CD4-positive, alpha-beta memory T cell (primary cell): ENCODE data around the gene MCTP2. TPM values are rescaled to one million over a fixed set of nuclear protein-coding genes. Genes with fewer than 3 reads are reported as not detected.

Experiments used
- CTCF ChIA-PET: fragments of 350-600 bp; sonication (Branson Sonifier 250); formaldehyde crosslinking; loops from one replicate; lab custom pipeline; 2021; ENCODE audit warnings: inconsistent platforms; ENCODE audit not compliant: partially characterized antibody; lab: Charles Lee
- POLR2A ChIA-PET: fragments of 350-600 bp; sonication (Branson Sonifier 250); formaldehyde crosslinking; loops from one replicate; lab custom pipeline; 2021; ENCODE audit not compliant: partially characterized antibody; lab: Charles Lee
- DNase-seq, 5 donors: peaks; one replicate each; pipeline versions ENCODE4 v3.0.0 to v3.0.0-alpha.2; 2020 to 2022; ENCODE audit warnings: mixed read lengths in 1 of 5
- H3K27ac ChIP-seq: one replicate; pipeline ENCODE4 v1.7.0; 2013; ENCODE audit warnings: low read depth, low read length
- H3K27me3 ChIP-seq: 2 replicates; pipeline ENCODE4 v1.7.0; 2013; ENCODE audit warnings: mild to moderate bottlenecking, low read length, moderate library complexity; ENCODE audit not compliant: insufficient read depth
- H3K36me3 ChIP-seq: 2 replicates; pipeline ENCODE4 v1.7.0; 2013; ENCODE audit warnings: mild to moderate bottlenecking, low read length, moderate library complexity; ENCODE audit not compliant: insufficient read depth
- H3K4me1 ChIP-seq: 2 replicates; pipeline ENCODE4 v1.7.0; 2013; ENCODE audit warnings: mild to moderate bottlenecking, low read length, moderate library complexity; ENCODE audit not compliant: insufficient read depth
- H3K4me3 ChIP-seq, 2 donors: one replicate each; pipeline ENCODE4 v1.7.0; 2013; ENCODE audit warnings: low read length in 2 of 2, mild to moderate bottlenecking in 1 of 2
- H3K9me3 ChIP-seq, 2 donors: one replicate each; pipeline ENCODE4 v1.7.0; 2013; ENCODE audit warnings: low read length in 2 of 2, control low read depth in 1 of 2; ENCODE audit not compliant: control insufficient read depth in 1 of 2
- H3K27ac Mint-ChIP-seq, 7 donors: one replicate each; pipeline ENCODE4 v1.8.0; 2020 to 2021; ENCODE audit warnings: mixed read lengths in 7 of 7, mild to moderate bottlenecking in 6 of 7, inconsistent platforms in 3 of 7, moderate library complexity in 3 of 7
- H3K27me3 Mint-ChIP-seq, 2 donors: one replicate each; pipeline ENCODE4 v1.8.0; 2020 to 2021; ENCODE audit warnings: mixed read lengths in 2 of 2
- H3K36me3 Mint-ChIP-seq, 2 donors: one replicate each; pipeline ENCODE4 v1.8.0; 2020 to 2021; ENCODE audit warnings: mixed read lengths in 2 of 2, inconsistent platforms in 1 of 2, mild to moderate bottlenecking in 1 of 2
- H3K4me1 Mint-ChIP-seq, 4 donors: one replicate each; pipeline ENCODE4 v1.8.0; 2020 to 2021; ENCODE audit warnings: mixed read lengths in 4 of 4, mild to moderate bottlenecking in 1 of 4
- H3K4me3 Mint-ChIP-seq, 8 donors: one replicate each; pipeline ENCODE4 v1.8.0; 2020 to 2021; ENCODE audit warnings: mixed read lengths in 8 of 8, mild to moderate bottlenecking in 7 of 8, moderate library complexity in 6 of 8, inconsistent platforms in 3 of 8
- H3K9me3 Mint-ChIP-seq, 8 donors: one replicate each; pipeline ENCODE4 v1.8.0; 2020 to 2021; ENCODE audit warnings: mixed read lengths in 8 of 8, mild to moderate bottlenecking in 5 of 8, inconsistent platforms in 3 of 8, moderate library complexity in 1 of 8
- intact Hi-C: fragments of 100-400 bp; cut with micrococcal nuclease; formaldehyde crosslinking; loops from one replicate; pipeline ENCODE4 v1.15.1; 2023
- polyA plus RNA-seq, 2 donors: library from polyadenylated mRNA; unstranded; fragments of 300-500 nt; fragmentation: Illumina TruSeq; gene quantifications; one replicate each; pipeline ENCODE4 v1.2.3, GENCODE V29; 2021
- total RNA-seq, 2 experiments: library from RNA; stranded (reverse); gene quantifications; one replicate each; pipeline ENCODE4 v1.2.3, GENCODE V29; 2021

The MCTP2 gene
- total and polyA plus RNA-seq, 4 experiments from 2014 or later = 2.0 to 19.6 (median 11.8) TPM

DNA sequence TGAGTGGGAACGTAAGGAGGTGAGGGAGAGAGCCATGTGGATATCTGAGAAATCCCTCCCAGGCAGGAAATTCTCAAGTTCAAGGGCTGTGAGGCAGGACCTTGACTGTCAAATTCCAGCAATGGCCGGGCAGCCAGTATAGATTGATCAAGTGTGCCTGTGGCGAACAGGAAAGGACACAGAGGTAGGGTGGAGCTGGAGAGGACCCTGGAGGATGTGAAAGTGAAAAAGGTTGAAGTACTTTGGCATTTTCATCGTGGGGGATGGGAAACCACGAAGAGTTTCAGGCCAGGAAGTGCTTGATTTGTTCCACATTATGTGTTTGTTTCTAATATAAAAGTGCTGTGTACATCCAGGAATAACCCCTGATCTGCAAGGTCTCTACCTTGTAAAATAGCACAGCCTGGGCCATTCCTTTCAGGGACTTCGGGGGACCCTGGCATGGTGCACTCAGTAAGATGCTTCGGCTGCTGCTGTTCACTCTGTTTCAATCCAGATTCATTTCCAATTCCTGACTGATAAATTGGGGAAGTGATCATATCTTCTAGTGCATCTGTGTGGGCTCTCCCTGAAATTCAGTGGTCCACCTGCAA lies 156.6 kb downstream of the MCTP2 start:
- CTCF ChIA-PET = no interaction called here
- Histone ChIP-seq H3K27me3 (no peaks in the 10 kb centered on the region), H3K4me3 (no peak overlapping the region), H3K4me1 (peaks cover 13% of the 10 kb centered on the region), H3K36me3 (no peaks in the 10 kb centered on the region), H3K27ac (no peak overlapping the region), H3K9me3 (no peaks in the 10 kb centered on the region)
- POLR2A ChIA-PET = no interaction called here
- intact Hi-C loops = no loop called here
- no peak for DNase-seq
- Mint-ChIP-seq H3K4me1 (peaks cover 9 to 16% (median 14%) of the 10 kb centered on the region in 4 donors), H3K36me3 (peaks cover 18 to 40% of the 10 kb centered on the region in 2 donors), H3K9me3 (no peaks in the 10 kb centered on the region), H3K4me3 (no peak overlapping the region), H3K27me3 (no peaks in the 10 kb centered on the region), H3K27ac (peak overlapping the region in 4 of 7 donors; percentile 12 to 82 (median 61))

DNA sequence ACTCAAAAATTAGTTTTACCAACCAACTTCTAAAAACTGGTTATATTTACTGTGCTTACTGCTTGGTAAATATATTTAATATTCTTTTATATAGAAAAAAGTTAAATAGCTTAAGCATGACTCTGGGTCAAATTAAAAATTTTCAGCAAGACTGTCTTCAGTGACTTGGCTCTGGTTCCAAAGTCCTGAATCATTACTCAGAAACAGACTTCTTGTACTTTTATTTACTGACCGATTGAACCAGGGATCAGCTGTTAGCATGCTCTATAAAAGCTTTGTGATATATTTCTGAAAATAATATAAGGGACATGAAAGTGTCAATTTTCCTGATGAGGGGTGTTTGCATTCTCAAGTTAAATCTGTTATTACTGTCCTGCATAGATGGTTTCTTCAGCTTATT lies 164.3 kb downstream of the MCTP2 start:
- H3K27ac ChIP-seq = no peak overlapping the region
- POLR2A ChIA-PET = no interaction called here

DNA sequence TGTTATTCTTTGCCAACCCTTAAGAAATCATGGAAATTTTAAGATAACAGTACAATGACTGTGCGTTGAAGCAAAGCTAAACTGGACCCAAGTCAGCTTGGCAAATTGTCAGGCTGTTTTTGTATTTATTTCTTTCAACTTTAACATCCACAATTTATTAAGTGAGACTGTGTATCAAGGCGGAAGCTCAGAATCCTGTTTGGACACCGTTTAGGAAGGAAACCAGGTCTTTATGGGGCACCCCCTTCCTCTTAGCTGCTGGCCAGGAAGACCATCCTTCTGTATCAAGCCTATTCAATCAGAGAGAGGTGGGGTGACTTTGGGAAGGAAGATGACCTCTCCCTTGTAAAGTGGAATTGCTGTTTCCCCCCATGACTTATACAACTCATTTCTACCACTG lies 166.0 kb downstream of the MCTP2 start:
- Mint-ChIP-seq H3K27ac (no peak overlapping the region), H3K9me3 (no peaks in the 10 kb centered on the region), H3K36me3 (peaks cover 11 to 22% of the 10 kb centered on the region in 2 donors), H3K4me1 (no peaks in the 10 kb centered on the region), H3K27me3 (no peaks in the 10 kb centered on the region), H3K4me3 (no peak overlapping the region)
- Histone ChIP-seq H3K27ac (no peak overlapping the region), H3K36me3 (no peaks in the 10 kb centered on the region), H3K4me3 (no peak overlapping the region), H3K27me3 (no peaks in the 10 kb centered on the region), H3K9me3 (no peaks in the 10 kb centered on the region), H3K4me1 (no peaks in the 10 kb centered on the region)
- CTCF ChIA-PET = no interaction called here
- intact Hi-C loops = no loop called here
- POLR2A ChIA-PET = no interaction called here
- no peak for DNase-seq

More for the DNA sequence above, 164.3 kb downstream of the MCTP2 start:
- intact Hi-C loops = no loop called here
- Histone ChIP-seq H3K9me3 (no peaks in the 10 kb centered on the region), H3K4me1 (no peaks in the 10 kb centered on the region), H3K27me3 (no peaks in the 10 kb centered on the region), H3K4me3 (no peak overlapping the region), H3K36me3 (no peaks in the 10 kb centered on the region)
- Mint-ChIP-seq H3K4me1 (no peaks in the 10 kb centered on the region), H3K36me3 (peaks cover 9 to 18% of the 10 kb centered on the region in 2 donors), H3K27ac (no peak overlapping the region), H3K9me3 (no peaks in the 10 kb centered on the region), H3K27me3 (no peaks in the 10 kb centered on the region), H3K4me3 (no peak overlapping the region)
- CTCF ChIA-PET = no interaction called here
- DNase-seq = no peak

DNA sequence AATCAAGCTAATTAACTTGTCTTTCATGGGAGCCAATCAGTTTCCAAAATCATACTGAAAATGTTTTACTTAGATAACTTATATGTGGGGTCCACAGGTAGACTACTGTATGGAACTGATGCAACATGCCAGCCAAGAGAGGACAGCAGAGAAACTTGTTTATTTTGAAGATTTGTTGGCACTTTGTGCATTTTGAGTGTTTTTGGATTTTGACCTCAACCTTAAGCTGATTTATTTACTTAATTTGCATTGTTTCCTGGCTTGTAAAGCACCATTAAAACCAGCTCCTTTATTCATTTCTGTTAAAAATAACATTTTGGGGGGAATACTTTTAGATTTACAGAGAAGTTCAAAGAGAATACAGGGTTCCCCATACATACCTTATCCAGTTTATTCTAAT lies 166.6 kb downstream of the MCTP2 start:
- Mint-ChIP-seq H3K4me1 (no peaks in the 10 kb centered on the region), H3K27me3 (no peaks in the 10 kb centered on the region), H3K36me3 (peaks cover 17 to 25% of the 10 kb centered on the region in 2 donors), H3K27ac (no peak overlapping the region), H3K4me3 (no peak overlapping the region), H3K9me3 (no peaks in the 10 kb centered on the region)
- H3K36me3 ChIP-seq = no peaks in the 10 kb centered on the region
- DNase-seq = no peak
- H3K27ac ChIP-seq = no peak overlapping the region
- no peaks in the 10 kb centered on the region for H3K27me3 ChIP-seq
- intact Hi-C loops = no loop called here
- no peak overlapping the region for H3K4me3 ChIP-seq
- H3K9me3 ChIP-seq = no peaks in the 10 kb centered on the region
- POLR2A ChIA-PET = no interaction called here
- H3K4me1 ChIP-seq = no peaks in the 10 kb centered on the region
- CTCF ChIA-PET = no interaction called here

DNA sequence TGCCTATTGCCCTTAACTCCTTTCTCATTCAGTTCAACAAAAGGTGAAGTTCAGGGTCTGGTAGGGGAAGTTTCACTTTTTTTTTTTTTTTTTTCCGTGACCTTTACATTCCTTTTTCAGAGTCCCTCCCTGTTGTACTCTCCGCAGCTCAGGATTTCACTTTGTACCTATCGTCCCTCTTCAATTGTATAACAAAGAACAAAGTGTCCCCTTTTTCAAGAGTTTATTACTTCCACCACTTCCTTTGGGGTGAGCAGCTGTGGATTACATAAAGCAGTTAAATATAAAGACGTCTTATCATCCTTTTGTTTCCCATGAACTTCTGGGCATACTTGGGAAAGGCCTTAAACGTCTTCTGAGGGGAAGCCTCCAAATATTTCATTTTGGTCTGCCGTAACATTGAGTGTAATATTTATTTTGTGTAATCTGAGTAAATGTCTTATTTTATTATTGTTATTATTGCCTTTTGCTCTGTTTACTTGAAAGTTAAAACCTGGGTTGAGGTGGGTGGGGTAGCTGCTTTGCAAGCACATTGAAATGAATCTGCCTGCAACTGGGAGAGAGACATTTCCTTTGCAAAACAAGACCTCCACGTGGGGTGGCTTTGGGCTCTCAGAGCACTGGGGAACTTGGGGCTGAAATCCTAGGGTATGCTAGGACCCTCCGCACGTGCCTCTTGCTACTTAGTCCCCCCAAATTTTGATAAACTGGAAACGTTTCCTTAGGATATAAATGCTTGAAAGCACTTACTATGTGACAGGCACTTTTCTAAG lies 169.4 kb downstream of the MCTP2 start:
- Mint-ChIP-seq H3K27ac (no peak overlapping the region), H3K4me3 (no peak overlapping the region), H3K36me3 (peaks cover 19 to 43% of the 10 kb centered on the region in 2 donors), H3K4me1 (no peaks in the 10 kb centered on the region), H3K27me3 (no peaks in the 10 kb centered on the region), H3K9me3 (no peaks in the 10 kb centered on the region)
- Histone ChIP-seq H3K27me3 (no peaks in the 10 kb centered on the region), H3K4me1 (no peaks in the 10 kb centered on the region), H3K9me3 (no peaks in the 10 kb centered on the region), H3K36me3 (peaks cover 4% of the 10 kb centered on the region), H3K4me3 (no peak overlapping the region), H3K27ac (no peak overlapping the region)
- intact Hi-C loops = no loop called here
- ChIA-PET CTCF (no interaction called here), POLR2A (no interaction called here)
- no peak for DNase-seq

DNA sequence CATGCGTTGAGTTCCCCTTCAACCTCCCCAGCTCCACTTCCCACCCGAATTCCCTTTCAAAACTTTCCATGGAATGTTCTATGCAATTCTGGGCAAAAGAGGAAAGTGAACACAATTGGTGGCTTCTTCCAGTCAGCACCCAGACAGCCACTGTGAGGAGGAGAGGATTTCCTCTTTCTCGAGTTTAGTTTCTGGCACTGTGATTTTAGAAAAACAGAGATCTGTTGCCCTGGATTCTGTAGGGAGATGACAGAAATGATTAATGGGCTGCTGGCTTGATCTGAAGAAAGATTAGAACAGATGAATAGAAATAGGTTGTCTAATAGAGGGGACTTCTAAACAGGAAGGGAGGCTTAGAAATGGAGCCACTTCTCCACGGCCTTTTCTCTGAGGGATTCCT lies 172.0 kb downstream of the MCTP2 start:
- Histone ChIP-seq H3K36me3 (peaks cover 4% of the 10 kb centered on the region), H3K9me3 (no peaks in the 10 kb centered on the region), H3K27ac (no peak overlapping the region), H3K4me1 (no peaks in the 10 kb centered on the region), H3K27me3 (no peaks in the 10 kb centered on the region), H3K4me3 (no peak overlapping the region)
- no peaks in the 10 kb centered on the region for H3K27me3 Mint-ChIP-seq
- H3K9me3 Mint-ChIP-seq = no peaks in the 10 kb centered on the region
- intact Hi-C loops = no loop called here
- H3K27ac Mint-ChIP-seq = peak overlapping the region in 1 of 7 donors; percentile 42
- DNase-seq = no peak
- ChIA-PET CTCF (no interaction called here), POLR2A (no interaction called here)
- no peak overlapping the region for H3K4me3 Mint-ChIP-seq
- H3K36me3 Mint-ChIP-seq = peaks cover 19 to 49% of the 10 kb centered on the region in 2 donors
- H3K4me1 Mint-ChIP-seq = no peaks in the 10 kb centered on the region

DNA sequence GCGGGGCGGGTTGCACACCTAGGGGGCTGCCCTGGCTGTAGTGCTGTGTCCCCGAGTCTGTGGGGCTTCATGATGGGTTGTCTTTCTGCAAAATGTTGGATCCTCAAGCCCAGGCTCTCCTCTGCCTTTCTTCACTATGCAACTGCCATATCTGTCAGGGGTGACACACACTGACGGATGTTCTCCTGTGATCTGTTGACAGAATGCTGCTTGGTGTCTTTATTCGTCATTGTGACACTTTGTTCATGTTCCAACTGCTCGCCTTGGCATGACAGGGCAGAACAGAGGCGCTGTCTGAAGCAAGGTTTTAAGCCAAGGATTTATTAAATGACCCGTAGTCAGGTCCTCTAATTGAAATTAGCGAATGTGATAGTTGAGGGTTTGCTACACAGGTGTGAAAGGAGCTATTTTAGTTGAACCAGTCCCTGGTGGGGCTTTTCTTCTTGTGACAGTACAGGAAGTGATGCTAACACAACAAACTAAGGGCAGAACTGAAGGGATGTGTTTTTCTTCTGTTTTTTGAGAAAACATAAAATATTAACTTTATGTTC lies 173.4 kb downstream of the MCTP2 start:
- intact Hi-C loops = no loop called here
- CTCF ChIA-PET = no interaction called here
- H3K4me3 ChIP-seq = no peak overlapping the region
- no peaks in the 10 kb centered on the region for H3K9me3 ChIP-seq
- no peaks in the 10 kb centered on the region for H3K4me1 Mint-ChIP-seq
- H3K36me3 ChIP-seq = peaks cover 4% of the 10 kb centered on the region
- DNase-seq = no peak
- POLR2A ChIA-PET = no interaction called here
- no peaks in the 10 kb centered on the region for H3K27me3 Mint-ChIP-seq
- H3K27me3 ChIP-seq = no peaks in the 10 kb centered on the region
- peaks cover 24 to 45% of the 10 kb centered on the region in 2 donors for H3K36me3 Mint-ChIP-seq
- no peak overlapping the region for H3K4me3 Mint-ChIP-seq
- H3K4me1 ChIP-seq = no peaks in the 10 kb centered on the region
- H3K27ac Mint-ChIP-seq = no peak overlapping the region
- H3K9me3 Mint-ChIP-seq = no peaks in the 10 kb centered on the region
- no peak overlapping the region for H3K27ac ChIP-seq
